Tibial artery (tissue), 4 donors: ENCODE data around the gene ADGRG6.

Experiments
- DNase-seq, 2 donors: peaks; one replicate each; pipeline ENCODE4 v3.0.0-alpha.2; 2019
- H3K27ac ChIP-seq, 2 donors: fragments of 200-600 bp; sonication (generic) in 1 of 2; 1 replicate in 1 of 2; 2 replicates in 1 of 2; pipeline ENCODE4 v1.5.1; 2018 to 2019; ENCODE audit warnings: mild to moderate bottlenecking in 1 of 2
- H3K27me3 ChIP-seq, 2 donors: fragments of 200-600 bp; sonication (generic) in 1 of 2; one replicate each; pipeline versions ENCODE4 v1.5.1 to v1.6.0; 2016 to 2019
- H3K36me3 ChIP-seq, 3 donors: fragments of 200-600 bp; sonication (generic) in 2 of 3; one replicate each; pipeline ENCODE4 v1.5.1; 2016 to 2019; ENCODE audit warnings: mild to moderate bottlenecking in 2 of 3
- H3K4me1 ChIP-seq, 4 donors: fragments of 200-600 bp; sonication (generic) in 2 of 4; 1 replicate in 3 of 4; 2 replicates in 1 of 4; pipeline ENCODE4 v1.5.1; 2016 to 2019
- H3K4me3 ChIP-seq, 2 donors: fragments of 200-600 bp; sonication (generic) in 1 of 2; 1 replicate in 1 of 2; 2 replicates in 1 of 2; pipeline ENCODE4 v1.5.1; 2018 to 2019; ENCODE audit warnings: mild to moderate bottlenecking in 2 of 2
- H3K9me3 ChIP-seq, 3 donors: fragments of 200-600 bp; sonication (generic) in 1 of 3; one replicate each; pipeline ENCODE4 v1.5.1; 2016 to 2019
- intact Hi-C: fragments of 100-400 bp; cut with DNase I; formaldehyde crosslinking; loops from one replicate; pipeline ENCODE4 v1.15.0; 2023; ENCODE audit warnings: low total_unique reads
- TF ChIP-seq, protein P1 (sequence below), 2 experiments: fragments of 200-600 bp in 1 of 2; fragments of 450-650 bp in 1 of 2; IDR thresholded peaks; one replicate each; pipeline ENCODE4 v1.5.1; 2017 to 2019; ENCODE audit warnings: antibody characterized with exemption in 2 of 2, mild to moderate bottlenecking in 1 of 2, moderate library complexity in 1 of 2

Gene ADGRG6

DNA sequence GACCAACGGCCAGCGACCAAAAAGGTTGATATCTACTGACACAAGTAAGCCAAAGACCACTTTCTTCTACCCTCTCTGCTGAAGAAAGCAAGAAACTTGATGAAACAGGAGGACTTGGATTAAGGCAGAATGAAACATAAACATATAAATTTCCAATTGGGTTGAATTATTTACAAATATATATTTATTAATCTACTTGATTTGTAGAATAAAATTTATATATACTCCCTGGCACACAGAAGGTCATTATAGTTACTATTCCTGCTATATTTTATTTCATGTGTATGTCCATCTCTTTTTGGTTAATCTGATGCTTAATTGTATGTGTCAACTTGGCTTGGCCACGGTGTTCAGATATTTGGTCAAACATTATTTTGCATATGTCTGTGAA is 4.2 kb upstream of the ADGRG6 start:
- DNase-seq, result no peak
- no peaks in the 10 kb centered on the region for H3K9me3 ChIP-seq
- no peak overlapping the region for H3K27ac ChIP-seq
- intact Hi-C loops, result no loop called here
- no peak overlapping the region for H3K4me3 ChIP-seq
- no peaks in the 10 kb centered on the region for H3K36me3 ChIP-seq
- peaks cover 0 to 14% of the 10 kb centered on the region in 2 donors for H3K27me3 ChIP-seq
- TF ChIP-seq, protein P1, sequence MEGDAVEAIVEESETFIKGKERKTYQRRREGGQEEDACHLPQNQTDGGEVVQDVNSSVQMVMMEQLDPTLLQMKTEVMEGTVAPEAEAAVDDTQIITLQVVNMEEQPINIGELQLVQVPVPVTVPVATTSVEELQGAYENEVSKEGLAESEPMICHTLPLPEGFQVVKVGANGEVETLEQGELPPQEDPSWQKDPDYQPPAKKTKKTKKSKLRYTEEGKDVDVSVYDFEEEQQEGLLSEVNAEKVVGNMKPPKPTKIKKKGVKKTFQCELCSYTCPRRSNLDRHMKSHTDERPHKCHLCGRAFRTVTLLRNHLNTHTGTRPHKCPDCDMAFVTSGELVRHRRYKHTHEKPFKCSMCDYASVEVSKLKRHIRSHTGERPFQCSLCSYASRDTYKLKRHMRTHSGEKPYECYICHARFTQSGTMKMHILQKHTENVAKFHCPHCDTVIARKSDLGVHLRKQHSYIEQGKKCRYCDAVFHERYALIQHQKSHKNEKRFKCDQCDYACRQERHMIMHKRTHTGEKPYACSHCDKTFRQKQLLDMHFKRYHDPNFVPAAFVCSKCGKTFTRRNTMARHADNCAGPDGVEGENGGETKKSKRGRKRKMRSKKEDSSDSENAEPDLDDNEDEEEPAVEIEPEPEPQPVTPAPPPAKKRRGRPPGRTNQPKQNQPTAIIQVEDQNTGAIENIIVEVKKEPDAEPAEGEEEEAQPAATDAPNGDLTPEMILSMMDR (IDR thresholded peaks at IDR 0.05), result no peak
- peaks cover 0 to 18% (median 12%) of the 10 kb centered on the region in 4 donors for H3K4me1 ChIP-seq

DNA sequence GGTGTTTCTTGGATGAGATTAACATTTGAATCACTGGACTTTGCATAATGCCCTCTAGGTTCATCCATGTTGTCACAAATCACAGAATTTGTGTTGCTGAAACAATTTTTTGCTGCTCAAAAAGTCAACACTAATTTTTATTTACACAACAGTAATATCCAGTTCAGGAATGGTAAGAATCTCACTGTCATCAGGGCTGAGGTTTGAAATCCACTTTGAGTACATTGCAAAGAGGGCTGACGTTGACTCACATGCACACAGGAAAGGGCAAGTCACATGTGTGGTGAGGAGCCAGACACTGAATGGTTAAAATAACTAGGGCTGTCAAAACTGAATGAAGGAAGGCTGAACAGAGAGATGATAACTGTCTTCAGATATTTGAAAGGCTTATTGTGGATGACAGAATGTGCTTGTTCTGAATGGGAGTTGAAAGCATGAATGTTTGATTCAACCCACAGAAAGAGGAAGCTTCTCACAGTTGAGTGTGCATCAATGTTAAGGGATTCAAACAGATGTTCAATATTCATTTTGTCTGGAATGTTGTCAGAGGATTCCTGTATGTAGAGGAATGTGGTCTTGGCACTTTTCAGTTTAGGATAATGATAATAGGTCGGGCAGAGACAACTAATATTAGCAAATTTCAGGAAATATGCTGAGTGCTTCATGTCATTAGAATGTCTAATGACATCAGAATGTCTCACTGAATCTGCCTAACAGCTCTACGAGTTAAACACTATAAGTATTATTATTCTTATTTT is 3.6 kb upstream of the ADGRG6 start:
- no peaks in the 10 kb centered on the region for H3K36me3 ChIP-seq
- peaks cover 0 to 18% (median 12%) of the 10 kb centered on the region in 4 donors for H3K4me1 ChIP-seq
- intact Hi-C loops, result no loop called here
- no peaks in the 10 kb centered on the region for H3K9me3 ChIP-seq
- peaks cover 0 to 15% of the 10 kb centered on the region in 2 donors for H3K27me3 ChIP-seq
- H3K27ac ChIP-seq, result no peak overlapping the region
- no peak for DNase-seq
- TF ChIP-seq, protein P1 (IDR thresholded peaks at IDR 0.05), result no peak
- no peak overlapping the region for H3K4me3 ChIP-seq

DNA sequence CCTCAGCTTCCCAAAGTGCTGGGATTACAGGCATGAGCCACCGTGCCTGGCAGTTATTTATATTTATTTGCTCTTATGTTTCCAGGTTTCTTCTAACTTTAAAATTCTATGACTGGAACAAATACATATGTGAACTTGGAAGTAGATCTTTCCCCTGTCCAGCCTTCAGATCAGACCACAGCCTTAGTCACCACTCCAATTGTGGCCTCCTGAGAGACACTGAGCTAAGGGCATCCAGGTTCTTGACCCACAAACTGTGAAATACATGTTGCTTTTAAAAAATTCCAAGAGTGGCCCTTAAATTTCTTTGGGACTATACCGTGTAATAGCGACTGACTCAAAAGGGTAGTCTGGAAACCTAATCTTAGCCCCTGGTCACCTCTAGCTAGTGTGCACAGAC is 1.5 kb upstream of the ADGRG6 start:
- TF ChIP-seq, protein P1 (IDR thresholded peaks at IDR 0.05), result no peak
- no peak for DNase-seq
- intact Hi-C loops, result no loop called here
- Histone ChIP-seq H3K27me3 (peaks cover 0 to 15% of the 10 kb centered on the region in 2 donors), H3K4me1 (peaks cover 0 to 18% (median 12%) of the 10 kb centered on the region in 4 donors), H3K9me3 (no peaks in the 10 kb centered on the region), H3K36me3 (no peaks in the 10 kb centered on the region), H3K27ac (no peak overlapping the region), H3K4me3 (no peak overlapping the region)

DNA sequence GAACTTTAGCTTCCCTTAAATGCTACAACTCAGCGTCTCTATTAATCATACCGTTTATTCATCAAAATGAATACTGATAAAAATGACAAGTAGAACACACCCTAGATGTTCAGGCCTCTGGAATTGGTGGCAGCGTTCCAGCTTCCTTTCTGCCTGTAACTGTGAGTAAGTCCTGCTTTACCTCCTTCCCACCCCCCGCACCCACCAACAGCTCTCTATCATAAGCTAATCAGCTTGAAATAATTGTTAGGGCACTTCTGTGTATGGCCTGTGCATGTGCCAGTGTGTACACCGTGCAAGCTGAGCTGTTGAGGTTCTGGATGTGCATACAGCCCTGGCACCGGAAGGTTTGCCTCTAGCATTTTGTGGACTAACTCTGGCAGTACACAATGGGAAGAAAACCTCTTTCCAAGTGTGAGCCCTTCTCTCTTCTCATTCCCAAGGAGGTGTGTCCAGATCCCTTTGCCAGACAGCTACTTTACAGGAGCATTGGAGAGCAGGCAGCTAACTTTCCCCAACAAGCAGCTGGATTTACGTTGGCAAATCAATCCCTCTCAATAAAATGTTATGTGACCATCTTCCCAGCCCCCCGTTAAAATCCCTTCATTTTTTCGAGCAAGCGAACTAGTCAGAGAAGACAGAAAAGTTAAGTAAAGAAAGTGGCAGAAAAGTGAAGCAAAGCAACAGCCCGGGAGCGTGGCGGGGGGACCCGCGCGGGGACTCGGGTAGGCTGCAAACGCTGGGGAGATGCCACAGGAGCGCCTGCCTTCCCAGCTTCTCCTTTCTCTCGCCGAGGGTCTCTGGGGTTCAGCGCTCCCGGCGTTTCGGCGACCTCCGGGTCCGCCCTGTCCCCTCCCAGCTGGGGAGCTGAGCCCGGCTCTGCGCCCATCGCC is 803 bp upstream of the ADGRG6 start:
- TF ChIP-seq, protein P1 (IDR thresholded peaks at IDR 0.05), result no peak
- H3K4me3 ChIP-seq, result peak overlapping the region; percentile 43 to 45
- intact Hi-C loops, result no loop called here
- peaks cover 0 to 18% (median 12%) of the 10 kb centered on the region in 4 donors for H3K4me1 ChIP-seq
- no peaks in the 10 kb centered on the region for H3K9me3 ChIP-seq
- no peak overlapping the region for H3K27ac ChIP-seq
- peaks cover 0 to 15% of the 10 kb centered on the region in 2 donors for H3K27me3 ChIP-seq
- DNase-seq, result no peak
- no peaks in the 10 kb centered on the region for H3K36me3 ChIP-seq

DNA sequence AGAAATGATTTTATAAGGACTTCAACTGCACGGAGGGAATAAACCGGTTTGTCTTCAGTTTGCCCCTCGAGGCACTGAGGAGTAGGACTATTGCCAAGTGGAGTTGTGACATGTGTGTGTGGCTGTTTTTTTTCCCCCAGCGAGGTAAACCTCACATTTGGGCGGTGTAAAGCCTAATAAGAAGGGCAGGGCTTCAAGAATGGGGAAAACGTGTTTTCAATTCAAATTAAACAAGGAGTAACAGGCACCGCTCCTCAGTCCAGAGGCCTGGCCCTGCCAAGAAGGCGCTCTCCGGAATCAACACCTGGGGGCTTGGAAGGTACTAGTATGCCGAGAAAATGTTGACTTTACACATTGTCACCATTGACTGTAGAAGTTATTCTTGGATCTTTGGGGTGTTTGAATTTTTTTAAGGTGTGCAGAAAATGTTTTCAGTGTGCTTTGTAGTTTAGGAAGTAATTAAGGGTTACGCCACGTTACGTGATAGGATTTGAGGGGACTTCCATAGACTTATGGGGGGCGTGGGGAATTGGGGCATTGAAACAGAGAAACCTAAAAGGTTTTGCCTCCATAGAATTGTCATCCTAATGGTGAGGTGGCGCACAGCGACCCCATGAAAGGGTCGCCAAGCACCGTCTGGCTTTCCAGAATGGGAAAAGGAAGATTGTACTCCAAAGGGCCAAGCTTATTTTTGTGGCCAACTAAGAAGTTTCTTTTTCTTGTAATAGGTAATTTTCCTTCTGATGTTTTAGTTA is 791 bp downstream of the ADGRG6 start:
- Histone ChIP-seq H3K9me3 (no peaks in the 10 kb centered on the region), H3K36me3 (no peaks in the 10 kb centered on the region), H3K4me1 (peaks cover 0 to 18% (median 12%) of the 10 kb centered on the region in 4 donors), H3K4me3 (peak overlapping the region; percentile 43 to 45), H3K27ac (no peak overlapping the region), H3K27me3 (peaks cover 0 to 15% of the 10 kb centered on the region in 2 donors)
- no peak for DNase-seq
- intact Hi-C loops, result no loop called here
- TF ChIP-seq, protein P1 (IDR thresholded peaks at IDR 0.05), result no peak
